Stimulated activated CD4-positive, alpha-beta T cell treated with anti-CD3 and anti-CD28 coated beads, Interleukin-12 subunit alpha, Interleukin-12 subunit beta, amount 100 ng/mL, for 24 hours (primary cell): ENCODE measurements around the gene DNALI1.
"Not testable (repeated sequence)": the region's sequence is repeated elsewhere in the genome, so short reads cannot be mapped to it uniquely, and the experiment has no call there.

Source experiments
- DNase-seq, 2 experiments: peaks; one replicate each; pipeline ENCODE4 v3.0.0-alpha.2; 2020; ENCODE audit warnings: low read depth in 2 of 2

Gene DNALI1

GRCh38 chr1:37553927-37554808, 2.6 kb upstream of the DNALI1 start, which contains the start of gene SNIP1:
SNIP1 (minus strand) TSS chr1:37554293; CDS start chr1:37554229, 64 bp downstream.
- DNase-seq = peak; percentile 84 to 87

- no peak for DNase-seq
Measured at GRCh38 chr1:37557402-37557801, 662 bp downstream of the DNALI1 start.

GRCh38 chr1:37558411-37558810, 1.7 kb downstream of the DNALI1 start:
- no peak for DNase-seq

- no peak for DNase-seq
Measured at GRCh38 chr1:37559080-37559479, 2.3 kb downstream of the DNALI1 start.

GRCh38 chr1:37559957-37560379, 3.2 kb downstream of the DNALI1 start:
- DNase-seq = not testable (repeated sequence)

GRCh38 chr1:37560401-37561132, 3.8 kb downstream of the DNALI1 start:
- DNase-seq = no peak

- DNase-seq = peak in 1 of 2 experiments; percentile 28
Measured at GRCh38 chr1:37561133-37562132, 4.7 kb downstream of the DNALI1 start.

- no peak for DNase-seq
Measured at GRCh38 chr1:37562984-37563383, 6.2 kb downstream of the DNALI1 start.

GRCh38 chr1:37564892-37565291, 8.2 kb downstream of the DNALI1 start:
- no peak for DNase-seq

- DNase-seq = no peak
Measured at GRCh38 chr1:37567023-37567422, 10.3 kb downstream of the DNALI1 start.

GRCh38 chr1:37570528-37571334, 14.0 kb downstream of the DNALI1 start:
- no peak for DNase-seq

GRCh38 chr1:37574834-37575480, 18.2 kb downstream of the DNALI1 start:
- no peak for DNase-seq

- no peak for DNase-seq
Measured at GRCh38 chr1:37575692-37576091, 19.0 kb downstream of the DNALI1 start.

- not testable (repeated sequence) for DNase-seq
Measured at GRCh38 chr1:37584544-37584943, 27.8 kb downstream of the DNALI1 start.

- no peak for DNase-seq
Measured at GRCh38 chr1:37588939-37589338, 32.2 kb downstream of the DNALI1 start.

GRCh38 chr1:37593726-37594125, 37.0 kb downstream of the DNALI1 start:
- no peak for DNase-seq

GRCh38 chr1:37595440-37596181, 38.9 kb downstream of the DNALI1 start, which contains the start of gene GNL2:
GNL2 (minus strand) TSS chr1:37595937; CDS start chr1:37595822, 115 bp downstream.
- peak; percentile 94 to 96 for DNase-seq

- no peak for DNase-seq
Measured at GRCh38 chr1:37596182-37596667, 39.5 kb downstream of the DNALI1 start.

GRCh38 chr1:37599940-37600339, 43.2 kb downstream of the DNALI1 start:
- DNase-seq = no peak
